Activated B cell treated with CpG ODN at 0.5 μM for 24 hours (primary cell): ENCODE data around the gene LRCOL1. TPM values are rescaled to one million over a fixed set of nuclear protein-coding genes. Genes with fewer than 3 reads are reported as not detected.

Experiments used
- ATAC-seq: fragments of 200-7000 bp; cut with Tn5 transposase; one replicate; pipeline ENCODE4 v1.10.0; 2021; ENCODE audit warnings: low read depth, mild to moderate bottlenecking, moderate library complexity
- CTCF ChIA-PET: fragments of 350-600 bp; sonication (Branson Sonifier 250); formaldehyde crosslinking; loops from one replicate; lab custom pipeline; 2021; ENCODE audit warnings: antibody characterized with exemption; lab: Charles Lee
- POLR2A ChIA-PET: fragments of 350-600 bp; sonication (Branson Sonifier 250); formaldehyde crosslinking; loops from one replicate; lab custom pipeline; 2021; ENCODE audit warnings: antibody characterized with exemption; lab: Charles Lee
- DNase-seq: peaks from one replicate; pipeline ENCODE4 v3.0.0; 2022
- H3K27ac Mint-ChIP-seq: one replicate; pipeline ENCODE4 v1.8.0; 2020; ENCODE audit warnings: mixed read lengths
- H3K27me3 Mint-ChIP-seq: one replicate; pipeline ENCODE4 v1.8.0; 2021; ENCODE audit warnings: mixed read lengths
- H3K36me3 Mint-ChIP-seq: one replicate; pipeline ENCODE4 v1.8.0; 2021; ENCODE audit warnings: low read depth, mixed read lengths
- H3K4me1 Mint-ChIP-seq: one replicate; pipeline ENCODE4 v1.8.0; 2021; ENCODE audit warnings: mixed read lengths
- H3K4me3 Mint-ChIP-seq: one replicate; pipeline ENCODE4 v1.8.0; 2020; ENCODE audit warnings: mild to moderate bottlenecking, mixed read lengths
- H3K9me3 Mint-ChIP-seq: one replicate; pipeline ENCODE4 v1.8.0; 2020; ENCODE audit warnings: mixed read lengths
- intact Hi-C: fragments of 100-400 bp; cut with micrococcal nuclease; formaldehyde crosslinking; loops from one replicate; pipeline ENCODE4 v1.15.1; 2024
- total RNA-seq: library from RNA; stranded (reverse); gene quantifications from 2 replicates; pipeline ENCODE4 v1.2.3, GENCODE V29; 2022
- TF ChIP-seq, protein P1 (sequence below): fragments of 200-600 bp; IDR thresholded peaks from one replicate; pipeline ENCODE4 v1.8.0; 2022; ENCODE audit warnings: antibody characterized with exemption, mild to moderate bottlenecking

LRCOL1 gene
- total RNA-seq, 1 donor from 2014 or later = not detected

DNA sequence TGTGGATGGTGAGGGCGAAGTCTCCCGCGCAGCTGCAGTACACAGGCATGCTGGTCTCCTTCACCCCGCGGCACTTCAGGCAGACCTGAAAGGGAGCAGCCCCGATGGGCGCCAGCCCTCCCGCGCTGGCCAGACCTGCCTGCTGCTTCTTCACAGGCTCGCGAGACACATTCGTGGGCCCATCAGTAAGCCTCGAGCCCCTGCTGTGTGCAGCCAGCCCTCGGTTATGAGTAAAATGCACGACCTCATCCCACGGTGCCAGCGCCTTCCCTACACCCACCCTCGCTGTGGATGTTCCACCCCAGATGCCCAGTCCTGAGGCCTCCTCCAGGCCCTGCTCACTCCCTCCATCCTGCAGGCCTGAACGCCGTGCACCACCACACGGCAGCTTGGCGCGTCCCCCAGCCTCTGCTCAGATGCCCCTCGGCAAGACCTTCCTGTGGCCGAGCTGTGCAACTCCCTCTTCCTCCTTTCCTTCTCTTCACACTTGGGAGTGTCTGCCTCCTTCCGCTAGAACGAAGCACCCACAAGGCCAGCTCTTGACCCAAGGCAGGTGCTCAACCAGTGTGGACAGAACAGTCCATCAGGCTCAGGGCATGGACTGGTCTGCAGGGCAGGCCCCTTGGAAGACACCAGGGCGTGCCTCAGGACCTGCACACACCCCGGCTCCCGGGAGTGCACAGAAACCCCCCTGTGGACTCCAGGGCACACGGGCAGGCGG lies 14.7 kb upstream of the LRCOL1 start:
- no peaks in the 10 kb centered on the region for H3K9me3 Mint-ChIP-seq
- no peaks in the 10 kb centered on the region for H3K4me1 Mint-ChIP-seq
- ATAC-seq = no peak
- ChIA-PET CTCF (interaction anchor here (1.1 kb wide), 1 partner anchor 10 kb away, joined by 4 read pairs; no protein-coding TSS in a partner anchor), POLR2A (no interaction called here)
- H3K27me3 Mint-ChIP-seq = no peaks in the 10 kb centered on the region
- H3K36me3 Mint-ChIP-seq = peaks cover 24% of the 10 kb centered on the region
- DNase-seq = no peak
- H3K4me3 Mint-ChIP-seq = no peak overlapping the region
- TF ChIP-seq, protein P1, sequence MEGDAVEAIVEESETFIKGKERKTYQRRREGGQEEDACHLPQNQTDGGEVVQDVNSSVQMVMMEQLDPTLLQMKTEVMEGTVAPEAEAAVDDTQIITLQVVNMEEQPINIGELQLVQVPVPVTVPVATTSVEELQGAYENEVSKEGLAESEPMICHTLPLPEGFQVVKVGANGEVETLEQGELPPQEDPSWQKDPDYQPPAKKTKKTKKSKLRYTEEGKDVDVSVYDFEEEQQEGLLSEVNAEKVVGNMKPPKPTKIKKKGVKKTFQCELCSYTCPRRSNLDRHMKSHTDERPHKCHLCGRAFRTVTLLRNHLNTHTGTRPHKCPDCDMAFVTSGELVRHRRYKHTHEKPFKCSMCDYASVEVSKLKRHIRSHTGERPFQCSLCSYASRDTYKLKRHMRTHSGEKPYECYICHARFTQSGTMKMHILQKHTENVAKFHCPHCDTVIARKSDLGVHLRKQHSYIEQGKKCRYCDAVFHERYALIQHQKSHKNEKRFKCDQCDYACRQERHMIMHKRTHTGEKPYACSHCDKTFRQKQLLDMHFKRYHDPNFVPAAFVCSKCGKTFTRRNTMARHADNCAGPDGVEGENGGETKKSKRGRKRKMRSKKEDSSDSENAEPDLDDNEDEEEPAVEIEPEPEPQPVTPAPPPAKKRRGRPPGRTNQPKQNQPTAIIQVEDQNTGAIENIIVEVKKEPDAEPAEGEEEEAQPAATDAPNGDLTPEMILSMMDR = no peak
- intact Hi-C loops = no loop called here
- no peak overlapping the region for H3K27ac Mint-ChIP-seq

DNA sequence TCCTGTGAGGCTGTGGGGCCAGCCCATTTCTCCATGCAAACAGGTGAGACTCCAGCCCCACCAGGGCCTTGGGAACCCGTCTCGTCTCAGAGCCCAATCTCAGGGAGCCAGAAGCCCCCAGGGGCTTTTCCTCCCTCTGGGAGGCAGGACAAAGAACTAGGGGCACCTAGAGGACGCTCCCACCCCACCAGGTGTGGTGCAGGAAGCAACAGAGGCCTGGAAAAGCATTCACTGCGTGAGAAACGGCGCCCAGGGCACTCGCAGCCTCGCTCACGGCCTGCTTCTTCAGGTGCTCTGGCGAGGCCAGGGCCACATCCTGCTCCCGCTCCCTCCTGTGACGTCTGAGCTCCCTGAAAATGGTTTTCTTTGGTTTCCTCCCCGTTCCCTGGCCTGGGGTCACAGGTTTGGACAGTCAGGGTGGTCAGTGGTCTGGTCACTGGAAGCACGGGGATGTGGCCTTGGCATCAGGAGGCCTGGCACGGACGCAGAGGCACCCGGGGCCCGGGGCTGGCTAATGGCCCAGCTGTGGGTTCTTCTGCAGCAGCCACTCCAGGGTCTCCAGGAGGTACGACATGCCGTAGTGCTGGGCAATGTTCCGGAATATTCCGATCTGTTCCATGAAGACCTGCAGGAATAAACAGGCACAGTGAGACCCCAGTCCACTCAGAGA lies 13.9 kb upstream of the LRCOL1 start:
- no peaks in the 10 kb centered on the region for H3K4me1 Mint-ChIP-seq
- intact Hi-C loops = no loop called here
- ATAC-seq (no peak), DNase-seq (no peak)
- no peaks in the 10 kb centered on the region for H3K9me3 Mint-ChIP-seq
- TF ChIP-seq, protein P1 = no peak
- ChIA-PET CTCF (no interaction called here), POLR2A (no interaction called here)
- H3K27me3 Mint-ChIP-seq = no peaks in the 10 kb centered on the region
- H3K27ac Mint-ChIP-seq = no peak overlapping the region
- no peak overlapping the region for H3K4me3 Mint-ChIP-seq
- H3K36me3 Mint-ChIP-seq = peaks cover 19% of the 10 kb centered on the region

DNA sequence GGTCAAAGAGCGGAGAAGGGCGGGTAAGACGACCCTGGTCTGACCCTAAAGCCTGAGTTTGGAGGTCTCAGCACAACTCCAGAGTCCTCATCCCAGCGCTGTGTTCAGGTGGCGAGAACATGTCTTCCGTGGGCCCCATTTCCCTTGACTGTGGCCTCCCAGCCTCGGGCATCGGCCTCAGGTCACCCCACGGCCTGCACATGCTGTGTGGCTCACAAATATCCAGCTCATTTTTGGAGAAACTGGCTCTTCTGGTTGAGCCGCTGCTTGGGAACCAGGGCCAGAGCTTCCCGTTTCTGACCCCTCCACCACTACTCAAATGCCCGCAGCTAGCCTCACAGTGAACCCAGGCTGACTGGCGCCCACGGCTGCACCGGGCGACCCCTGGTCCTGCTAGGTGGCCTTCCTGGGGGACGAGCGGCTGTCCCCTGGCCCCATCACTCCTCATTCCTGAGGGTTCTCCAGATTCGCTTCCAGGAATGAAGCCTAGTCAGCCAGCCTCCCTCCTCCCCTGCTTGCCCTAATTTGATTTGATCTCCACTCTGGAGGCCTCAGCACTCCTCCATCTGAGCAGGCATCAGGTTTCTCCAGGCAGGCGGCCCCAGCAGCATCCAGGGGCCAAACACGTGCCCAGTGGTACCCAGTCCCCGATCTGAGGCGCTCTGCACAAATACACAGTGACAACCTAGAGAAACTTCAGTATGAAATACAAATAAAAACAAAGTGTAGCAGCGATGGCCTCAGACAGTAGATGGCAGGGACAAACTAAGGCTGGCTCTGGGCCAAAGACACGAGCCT lies 12.9 kb upstream of the LRCOL1 start:
- CTCF ChIA-PET = no interaction called here
- no peaks in the 10 kb centered on the region for H3K9me3 Mint-ChIP-seq
- POLR2A ChIA-PET = no interaction called here
- TF ChIP-seq, protein P1 = no peak
- H3K36me3 Mint-ChIP-seq = peaks cover 14% of the 10 kb centered on the region
- no peaks in the 10 kb centered on the region for H3K27me3 Mint-ChIP-seq
- no peak for DNase-seq
- ATAC-seq = no peak
- no peak overlapping the region for H3K4me3 Mint-ChIP-seq
- no peaks in the 10 kb centered on the region for H3K4me1 Mint-ChIP-seq
- H3K27ac Mint-ChIP-seq = no peak overlapping the region
- intact Hi-C loops = no loop called here

DNA sequence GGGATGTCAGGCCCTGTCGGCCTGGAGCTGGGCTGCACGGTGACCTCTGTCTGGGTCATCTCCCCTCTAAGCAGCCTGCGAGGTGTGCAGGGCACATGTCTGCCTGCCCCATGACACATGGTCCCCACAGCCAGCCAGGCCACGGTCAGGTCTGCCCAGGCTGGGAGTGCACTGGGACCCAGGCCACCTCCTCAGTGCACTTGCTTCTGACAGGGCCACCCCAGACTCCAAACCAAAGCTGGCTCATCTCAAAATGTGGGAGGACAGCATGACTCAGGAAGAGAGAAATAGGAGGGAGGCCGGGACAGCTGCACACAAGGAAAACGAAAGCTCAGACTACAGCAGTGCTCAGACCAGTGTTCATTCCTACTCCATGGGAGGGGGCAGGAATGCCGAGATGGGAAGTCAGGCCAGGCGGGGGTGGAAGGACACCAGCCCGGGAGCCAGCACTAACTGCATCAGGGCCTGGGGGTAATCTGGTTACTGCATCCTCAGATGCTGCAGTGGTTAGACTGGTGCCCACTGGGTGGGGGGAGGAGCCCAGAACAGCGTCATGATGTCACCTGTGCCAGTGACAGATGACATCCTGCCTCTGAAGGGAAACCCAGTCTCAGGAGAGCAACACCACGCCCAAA lies 12.2 kb upstream of the LRCOL1 start:
- Mint-ChIP-seq H3K27me3 (peaks cover 6% of the 10 kb centered on the region), H3K36me3 (peaks cover 14% of the 10 kb centered on the region), H3K9me3 (no peaks in the 10 kb centered on the region), H3K4me3 (no peak overlapping the region), H3K4me1 (peaks cover 5% of the 10 kb centered on the region), H3K27ac (no peak overlapping the region)
- intact Hi-C loops = no loop called here
- ATAC-seq = no peak
- DNase-seq = no peak
- ChIA-PET POLR2A (no interaction called here), CTCF (no interaction called here)
- TF ChIP-seq, protein P1 = no peak
